Left renal pelvis (tissue), 4 donors: ENCODE measurements around the gene OR2W1. TPM values are rescaled to one million over a fixed set of nuclear protein-coding genes. Genes with fewer than 3 reads are reported as not detected.

Experiments used
- DNase-seq, 4 donors: peaks; one replicate each; pipeline ENCODE4 v3.0.0-alpha.2; 2013; ENCODE audit warnings: low read depth in 4 of 4, low spot score in 3 of 4
- polyA plus RNA-seq, 4 donors: library from polyadenylated mRNA; unstranded; fragments of 120-200 nt; gene quantifications; one replicate each; pipeline ENCODE4 v1.2.1, GENCODE V29; 2013; ENCODE audit not compliant: insufficient read length in 4 of 4

Gene OR2W1
- polyA plus RNA-seq, 4 donors = not detected

DNA sequence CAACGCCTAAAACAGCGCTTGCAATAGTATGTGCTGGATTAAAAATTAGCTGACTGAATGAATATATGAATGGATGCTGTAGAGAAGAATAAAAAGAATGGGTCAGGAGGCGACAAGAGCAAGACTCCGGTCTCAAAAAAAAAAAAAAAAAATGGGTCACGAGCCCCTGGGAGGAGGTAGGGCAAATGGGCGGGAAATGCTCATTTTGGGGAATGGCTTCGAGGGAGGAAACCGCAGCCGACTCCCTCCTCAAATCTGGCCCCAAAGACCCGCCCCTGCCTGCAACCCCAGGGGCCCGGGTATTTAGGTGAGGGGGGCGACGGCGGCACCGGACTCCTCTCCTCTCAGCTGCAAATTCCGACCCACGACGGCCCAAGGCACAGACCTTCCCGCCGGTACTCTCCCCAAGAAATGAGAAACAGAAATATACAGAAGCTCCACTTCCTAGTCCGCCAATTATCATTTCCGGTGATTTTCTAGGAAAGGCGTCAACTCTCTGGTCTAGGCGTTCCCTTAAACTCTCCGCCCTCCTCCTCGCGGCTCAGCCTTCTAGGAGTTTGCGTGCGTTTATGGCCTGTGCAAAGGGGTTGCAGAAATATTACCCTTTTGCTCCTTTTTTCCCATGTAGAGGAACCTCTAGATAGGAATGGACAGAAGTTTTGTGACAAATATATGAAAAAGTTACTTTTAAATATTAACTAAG, 39.6 kb downstream of the OR2W1 start, which contains the start of gene ZNF311:
Gene ZNF311 (minus strand): TSS at position 133 of the 703 bp plus-strand sequence. CDS start 1,361 bp downstream, outside the sequence.
- DNase-seq = no peak

DNA sequence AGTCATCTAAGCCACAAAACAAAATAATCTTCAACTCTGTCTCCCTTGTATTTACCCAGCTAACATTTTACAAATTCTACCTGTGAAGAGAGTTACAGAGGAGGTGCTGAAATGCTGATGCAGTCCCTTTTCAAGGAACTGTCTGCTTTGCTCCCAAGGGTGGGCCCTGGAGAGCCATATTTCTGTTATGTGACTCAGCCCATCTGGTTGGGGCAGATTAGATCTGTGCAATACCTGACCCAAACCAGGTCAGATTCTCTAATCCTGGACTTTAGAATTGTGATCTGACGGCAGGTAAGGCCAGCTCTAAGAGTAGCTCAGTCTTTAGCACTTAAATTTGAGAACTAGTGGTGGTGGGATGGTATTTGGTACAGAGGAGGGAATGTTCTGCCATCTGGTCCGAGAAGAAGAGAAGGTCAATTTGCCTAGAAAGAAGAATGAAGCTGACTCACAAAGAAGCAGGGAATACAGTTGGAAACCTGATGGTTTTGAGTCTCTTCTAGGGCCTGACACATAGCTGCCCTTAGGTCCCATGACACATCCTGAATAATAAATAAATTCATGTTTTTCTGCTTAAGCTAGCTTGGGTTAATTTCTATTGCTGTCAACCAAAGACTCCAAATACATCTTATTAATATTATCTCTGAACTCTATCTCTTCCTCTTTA, 48.0 kb downstream of the OR2W1 start:
- no peak for DNase-seq

DNA sequence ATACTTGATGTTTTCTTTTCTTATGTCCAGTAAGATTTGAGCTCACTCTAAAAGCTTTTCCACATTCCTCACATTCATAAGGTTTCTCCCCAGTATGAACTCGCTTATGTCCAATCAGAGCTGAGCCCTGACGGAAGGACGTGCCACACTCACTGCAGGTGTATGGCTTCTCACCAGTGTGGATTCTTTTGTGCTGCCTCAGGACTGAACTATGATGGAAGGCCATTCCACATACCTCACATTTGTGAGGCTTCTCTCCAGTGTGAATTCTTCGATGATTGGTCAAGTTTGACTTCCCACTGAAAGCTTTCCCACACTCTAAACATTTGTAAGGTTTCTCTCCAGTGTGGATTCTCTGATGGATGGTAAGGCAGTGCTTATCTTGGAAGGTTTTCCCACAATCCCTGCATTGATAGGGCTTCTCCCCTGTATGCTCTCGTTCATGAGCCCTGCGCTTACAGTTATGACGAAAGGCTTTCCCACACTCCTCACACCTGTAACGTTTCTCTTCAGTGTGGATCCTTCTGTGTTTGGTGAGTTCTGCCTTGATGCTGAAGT, 49.8 kb downstream of the OR2W1 start:
- DNase-seq = no peak

Other genes starting within 250 kb of the OR2W1 start
- gene TRIM27, start 121.2 kb downstream of the OR2W1 start, polyA plus RNA-seq = 10 to 100 TPM; 64.2 to 94.0 (median 72.8) TPM
- gene ZNF311, start 39.9 kb downstream of the OR2W1 start, polyA plus RNA-seq = 1 to 10 TPM; 5.2 to 6.9 (median 6.7) TPM
- gene OR2B3, start 42.1 kb upstream of the OR2W1 start, polyA plus RNA-seq = not detected
- not detected for gene OR2J1, start 54.3 kb upstream of the OR2W1 start, polyA plus RNA-seq
- gene OR2J3, start 62.9 kb upstream of the OR2W1 start, polyA plus RNA-seq = not detected
- not detected for gene OR2J2, start 125.7 kb upstream of the OR2W1 start, polyA plus RNA-seq